Calu3 (cell line): ENCODE results near the gene CNTROB. TPM values are rescaled to one million over a fixed set of nuclear protein-coding genes. Genes with fewer than 3 reads are reported as not detected.

Experiments
- BruUV-seq: library from RNA; stranded (reverse); fragments of 400-500 nt; replicated peaks from 2 replicates; lab custom pipeline; 2021; lab: Mats Ljungman, UMichigan
- CTCF ChIA-PET: fragments of 300-600 bp; sonication (Branson Sonifier 250); formaldehyde crosslinking; loops from one replicate; lab custom pipeline; 2022; ENCODE audit warnings: antibody characterized with exemption; lab: Charles Lee
- DNase-seq: peaks from one replicate; pipeline ENCODE4 v3.0.0; 2022
- H3K27ac Mint-ChIP-seq: one replicate; pipeline ENCODE4 v1.8.0; 2022; ENCODE audit warnings: mixed read lengths; ENCODE audit not compliant: unreplicated experiment
- H3K27me3 Mint-ChIP-seq: one replicate; pipeline ENCODE4 v1.8.0; 2022; ENCODE audit warnings: mixed read lengths; ENCODE audit not compliant: unreplicated experiment
- H3K36me3 Mint-ChIP-seq: one replicate; pipeline ENCODE4 v1.8.0; 2022; ENCODE audit warnings: mild to moderate bottlenecking, moderate library complexity, mixed read lengths; ENCODE audit not compliant: insufficient read depth, unreplicated experiment
- H3K4me1 Mint-ChIP-seq: one replicate; pipeline ENCODE4 v1.8.0; 2022; ENCODE audit warnings: mild to moderate bottlenecking, low read depth, mixed read lengths; ENCODE audit not compliant: unreplicated experiment
- H3K4me3 Mint-ChIP-seq: one replicate; pipeline ENCODE4 v1.8.0; 2022; ENCODE audit warnings: mild to moderate bottlenecking, low read depth, moderate library complexity, mixed read lengths; ENCODE audit not compliant: unreplicated experiment
- H3K9me3 Mint-ChIP-seq: one replicate; pipeline ENCODE4 v1.8.0; 2022; ENCODE audit warnings: low read depth, mixed read lengths; ENCODE audit not compliant: unreplicated experiment
- intact Hi-C: fragments of 100-400 bp; cut with micrococcal nuclease; formaldehyde crosslinking; loops from one replicate; pipeline ENCODE4 v1.10.0; 2022; ENCODE audit not compliant: unreplicated experiment
- total RNA-seq: library from RNA; stranded (reverse); gene quantifications from 2 replicates; pipeline ENCODE4 v1.2.3, GENCODE V29; 2022
- TF ChIP-seq, protein P1 (sequence below): fragments of 200-600 bp; IDR thresholded peaks from one replicate; pipeline ENCODE4 v1.8.0; 2022; ENCODE audit warnings: antibody characterized with exemption; ENCODE audit not compliant: unreplicated experiment

Gene CNTROB
- total RNA-seq, 1 experiment from 2014 or later: 28.2 TPM

DNA sequence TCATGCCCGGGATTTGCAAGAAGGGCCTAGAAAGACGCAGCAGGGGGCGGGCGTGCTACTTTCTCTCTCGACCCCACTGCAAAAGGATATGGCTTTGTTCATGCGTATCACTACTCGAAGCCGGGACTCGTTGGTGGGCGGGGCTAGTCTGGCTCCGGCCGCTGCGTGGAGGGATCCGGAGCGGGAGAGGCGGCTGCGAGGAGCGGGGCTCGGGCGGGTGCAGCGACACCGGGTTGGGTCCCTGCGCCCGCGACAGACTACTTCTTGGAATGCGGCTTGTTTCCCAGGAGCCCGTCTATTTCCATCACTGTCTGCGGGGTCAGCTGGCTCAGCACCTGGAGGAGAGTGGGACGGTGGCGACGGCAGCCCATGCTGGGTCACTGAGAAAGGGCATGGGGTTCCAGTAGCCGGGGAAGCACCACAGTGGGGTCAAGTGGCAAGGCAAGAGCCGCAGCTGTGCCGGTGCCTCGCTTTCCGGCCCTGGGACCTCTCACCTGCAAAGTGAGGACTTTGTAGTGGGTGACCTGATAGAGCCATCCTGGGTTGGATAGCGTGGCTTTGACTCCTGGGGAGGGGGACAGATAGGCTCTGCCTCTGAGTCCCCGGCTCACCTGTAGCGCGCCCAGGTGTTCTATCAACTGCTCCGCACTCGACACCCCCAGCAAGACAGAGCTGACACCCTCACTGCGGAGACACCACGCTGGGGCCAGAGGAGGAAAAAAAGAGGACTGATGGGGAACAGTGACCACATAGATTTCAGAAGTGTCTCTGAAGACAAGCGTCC, 9.0 kb upstream of the CNTROB start:
- Mint-ChIP-seq H3K9me3 (no peaks in the 10 kb centered on the region), H3K4me3 (peak overlapping the region; percentile 28), H3K27ac (no peak overlapping the region), H3K36me3 (no peaks in the 10 kb centered on the region), H3K27me3 (no peaks in the 10 kb centered on the region), H3K4me1 (no peaks in the 10 kb centered on the region)
- peak; percentile 13 for DNase-seq
- no TSS peak for BruUV-seq
- CTCF ChIA-PET: no interaction called here
- intact Hi-C loops: no loop called here
- TF ChIP-seq, protein P1, sequence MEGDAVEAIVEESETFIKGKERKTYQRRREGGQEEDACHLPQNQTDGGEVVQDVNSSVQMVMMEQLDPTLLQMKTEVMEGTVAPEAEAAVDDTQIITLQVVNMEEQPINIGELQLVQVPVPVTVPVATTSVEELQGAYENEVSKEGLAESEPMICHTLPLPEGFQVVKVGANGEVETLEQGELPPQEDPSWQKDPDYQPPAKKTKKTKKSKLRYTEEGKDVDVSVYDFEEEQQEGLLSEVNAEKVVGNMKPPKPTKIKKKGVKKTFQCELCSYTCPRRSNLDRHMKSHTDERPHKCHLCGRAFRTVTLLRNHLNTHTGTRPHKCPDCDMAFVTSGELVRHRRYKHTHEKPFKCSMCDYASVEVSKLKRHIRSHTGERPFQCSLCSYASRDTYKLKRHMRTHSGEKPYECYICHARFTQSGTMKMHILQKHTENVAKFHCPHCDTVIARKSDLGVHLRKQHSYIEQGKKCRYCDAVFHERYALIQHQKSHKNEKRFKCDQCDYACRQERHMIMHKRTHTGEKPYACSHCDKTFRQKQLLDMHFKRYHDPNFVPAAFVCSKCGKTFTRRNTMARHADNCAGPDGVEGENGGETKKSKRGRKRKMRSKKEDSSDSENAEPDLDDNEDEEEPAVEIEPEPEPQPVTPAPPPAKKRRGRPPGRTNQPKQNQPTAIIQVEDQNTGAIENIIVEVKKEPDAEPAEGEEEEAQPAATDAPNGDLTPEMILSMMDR: no peak

DNA sequence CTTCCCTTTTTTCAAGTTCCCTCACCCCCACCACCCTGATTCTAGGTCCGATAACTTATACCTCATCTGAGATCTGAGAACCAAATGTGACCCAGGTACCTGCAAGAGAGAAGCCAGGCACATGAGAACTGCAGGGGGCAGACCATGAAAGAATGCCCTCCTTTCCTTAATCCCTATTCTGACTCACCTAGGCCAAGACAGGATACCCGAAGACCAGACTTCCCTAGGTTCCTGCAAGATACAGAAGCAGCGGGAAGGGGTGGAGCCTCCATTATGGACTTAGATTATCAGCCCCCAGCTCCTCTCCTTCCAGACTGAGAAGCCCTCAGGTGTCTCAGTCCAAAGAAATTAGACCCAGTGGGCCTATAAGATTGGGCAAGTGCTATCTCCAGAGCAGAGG, 4.4 kb upstream of the CNTROB start:
- DNase-seq: no peak
- Mint-ChIP-seq H3K4me3 (no peak overlapping the region), H3K36me3 (peaks cover 21% of the 10 kb centered on the region), H3K27ac (no peak overlapping the region), H3K27me3 (no peaks in the 10 kb centered on the region), H3K9me3 (no peaks in the 10 kb centered on the region), H3K4me1 (no peaks in the 10 kb centered on the region)
- CTCF ChIA-PET: no interaction called here
- intact Hi-C loops: no loop called here
- BruUV-seq: no TSS peak
- TF ChIP-seq, protein P1: no peak

DNA sequence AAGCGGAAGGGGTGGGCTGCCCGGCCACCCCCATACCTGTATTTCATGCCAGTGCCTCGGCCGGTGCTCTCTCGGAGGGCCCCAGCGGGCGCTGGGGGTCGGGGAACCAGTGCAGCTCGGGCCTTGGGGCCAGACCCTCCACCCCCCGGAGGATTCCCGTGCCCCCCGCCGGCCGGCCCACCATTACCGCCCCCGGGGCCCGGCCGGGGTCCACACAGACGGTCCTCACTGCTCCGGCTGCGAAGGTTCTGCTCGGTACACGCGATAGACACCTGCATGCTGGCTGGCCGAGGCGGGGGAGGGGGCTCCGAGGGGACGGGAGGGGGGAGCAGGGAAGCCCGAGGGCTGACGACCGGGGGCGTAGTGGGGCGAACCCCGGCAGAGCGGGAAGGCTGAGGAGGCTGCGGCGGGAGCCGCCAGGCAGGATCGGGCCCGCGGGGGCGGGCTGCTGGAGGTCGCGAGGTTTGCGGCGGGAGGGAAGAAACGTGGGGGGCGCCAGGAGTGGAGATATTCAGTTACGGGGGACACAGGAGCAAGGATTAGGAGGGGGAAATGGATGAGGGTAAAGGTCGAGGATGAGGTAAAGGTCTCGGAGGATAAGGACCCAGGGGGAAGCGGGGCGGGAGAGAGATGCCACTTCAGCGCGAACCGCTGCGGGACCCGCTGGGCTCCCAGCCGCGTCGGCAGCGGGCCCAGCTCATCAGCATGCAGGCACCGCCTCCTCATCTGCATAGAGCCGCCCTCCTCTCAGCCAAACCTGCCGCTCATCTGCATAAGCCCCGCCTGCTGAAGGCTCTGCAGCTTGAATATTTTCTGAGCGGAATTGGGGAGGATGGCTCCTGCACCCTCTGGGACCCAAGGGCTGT, 2.6 kb upstream of the CNTROB start, which contains the start of gene KCNAB3:
TSS of gene KCNAB3 (minus strand) at position 699 of the 866 bp plus-strand sequence. CDS start at position 278, 421 bp downstream.
- TF ChIP-seq, protein P1: no peak
- CTCF ChIA-PET: no interaction called here
- DNase-seq: no peak
- Mint-ChIP-seq H3K27me3 (no peaks in the 10 kb centered on the region), H3K27ac (no peak within 1 kb of the TSS), H3K4me1 (peaks cover 18% of the 10 kb centered on the region), H3K9me3 (no peaks in the 10 kb centered on the region), H3K4me3 (peak within 1 kb of the TSS; percentile 91), H3K36me3 (peaks cover 29% of the 10 kb centered on the region)
- no TSS peak for BruUV-seq
- intact Hi-C loops: loop anchor here (10.0 kb wide), 1 partner anchor 45 kb away; the partner anchor contains the start of gene CHD3

DNA sequence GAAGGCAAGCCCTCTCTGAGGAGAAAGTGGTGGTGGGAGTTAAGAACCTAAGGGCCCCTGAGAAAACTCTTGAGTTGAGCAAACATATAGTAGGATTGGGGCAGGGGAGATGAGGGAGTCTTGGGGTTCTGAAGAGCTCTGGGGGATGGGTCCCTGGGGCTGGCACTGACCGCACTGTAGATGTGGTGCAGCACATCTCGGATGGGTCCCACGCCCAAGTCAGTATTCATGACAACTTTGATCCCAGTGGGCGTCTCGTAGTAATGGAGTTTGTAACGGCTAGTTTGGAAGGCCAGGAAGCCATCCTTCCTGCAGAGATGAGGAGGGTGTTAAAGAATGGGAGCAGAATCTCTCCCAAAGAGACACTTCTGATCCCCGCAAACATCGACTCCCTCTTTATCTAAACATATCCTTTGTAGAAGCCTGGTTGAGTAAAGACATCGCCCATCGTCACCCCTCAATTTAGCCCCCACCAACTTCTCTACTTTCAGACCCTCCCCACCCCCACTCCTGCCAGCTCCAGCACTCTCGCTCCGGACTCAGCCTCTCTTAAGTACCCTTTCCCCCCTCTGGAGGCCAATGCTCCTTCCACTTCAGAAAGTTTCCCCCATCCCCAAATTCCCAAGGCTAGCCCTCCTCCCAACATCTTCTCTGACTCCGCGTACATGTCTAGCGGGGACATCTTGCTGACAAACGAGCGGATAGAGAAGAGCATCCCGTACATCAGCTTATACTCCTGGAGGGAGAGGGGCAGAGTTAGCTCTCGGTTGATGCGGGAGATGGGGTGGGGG, 970 bp upstream of the CNTROB start:
- Mint-ChIP-seq H3K9me3 (no peaks in the 10 kb centered on the region), H3K36me3 (peaks cover 38% of the 10 kb centered on the region), H3K4me1 (peaks cover 20% of the 10 kb centered on the region), H3K4me3 (peak overlapping the region; percentile 91), H3K27ac (no peak overlapping the region), H3K27me3 (no peaks in the 10 kb centered on the region)
- intact Hi-C loops: loop anchor here (10.0 kb wide), 1 partner anchor 46 kb away; the partner anchor contains the start of gene CHD3
- BruUV-seq: TSS peak; percentile 91
- TF ChIP-seq, protein P1: no peak
- DNase-seq: no peak
- CTCF ChIA-PET: interaction anchor here (0.6 to 2.6 kb wide), 5 partner anchors 49 to 188 kb away, joined by 3 to 16 read pairs (median 3); no protein-coding TSS in a partner anchor
